ENCODE results near the gene PRSS22.

The PRSS22 gene

DNA sequence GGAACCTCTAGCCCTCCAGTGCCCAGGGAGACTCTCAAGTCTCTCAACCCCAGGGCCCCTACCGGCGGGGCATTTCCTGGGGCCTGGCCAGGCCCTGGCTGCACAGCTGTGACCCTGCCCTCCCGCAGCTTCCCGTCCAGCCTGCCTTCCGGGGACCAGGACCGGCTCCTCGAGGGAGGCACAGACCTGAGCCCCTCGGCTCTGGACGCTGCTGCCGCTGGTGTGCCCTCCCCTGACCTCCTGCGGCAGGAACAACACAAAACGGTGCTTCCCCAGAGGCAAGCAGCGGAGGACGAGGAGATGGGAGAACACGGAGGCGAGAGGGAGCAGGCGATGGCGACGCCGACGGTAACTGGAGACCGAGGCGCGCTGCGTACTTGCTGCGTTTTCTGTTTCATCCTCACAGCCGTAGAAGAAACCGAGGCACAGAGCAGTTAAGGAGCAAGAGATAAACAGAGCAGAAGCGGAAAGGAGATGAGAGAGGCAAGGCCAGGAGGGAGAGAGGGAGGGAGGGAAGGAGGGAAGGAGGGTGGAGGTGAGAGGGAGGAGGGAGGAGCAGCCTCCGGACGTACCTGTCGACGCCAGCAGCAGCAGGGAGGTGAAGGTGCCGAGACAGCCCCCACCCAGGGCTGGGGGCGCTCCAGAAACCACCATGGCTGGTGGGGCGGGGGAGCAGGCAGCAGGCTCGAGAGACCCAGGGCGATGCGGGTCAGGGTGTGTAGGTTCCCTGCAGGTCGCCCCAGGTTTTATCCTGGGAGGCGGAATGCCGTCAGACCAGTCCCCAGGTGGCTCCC lies at the start of gene PRSS22:
Gene PRSS22, minus strand, starts transcription at position 720 of the 794 bp plus-strand sequence. Its CDS starts 66 bp downstream, at position 654.
- no peak for DNase-seq (ENCODE audit: low read depth)

GRCh38 chr16:2907084-2907753 lies 49.2 kb upstream of the PRSS22 start:
- DNase-seq (ENCODE audit: low read depth): peak; percentile 61

- no peak for DNase-seq (ENCODE audit: low read depth)
Observed at GRCh38 chr16:2905988-2906387, 48.0 kb upstream of the PRSS22 start.

- DNase-seq (ENCODE audit: low read depth): peak; percentile 99
Observed at GRCh38 chr16:2905241-2905987, 47.4 kb upstream of the PRSS22 start.

DNA sequence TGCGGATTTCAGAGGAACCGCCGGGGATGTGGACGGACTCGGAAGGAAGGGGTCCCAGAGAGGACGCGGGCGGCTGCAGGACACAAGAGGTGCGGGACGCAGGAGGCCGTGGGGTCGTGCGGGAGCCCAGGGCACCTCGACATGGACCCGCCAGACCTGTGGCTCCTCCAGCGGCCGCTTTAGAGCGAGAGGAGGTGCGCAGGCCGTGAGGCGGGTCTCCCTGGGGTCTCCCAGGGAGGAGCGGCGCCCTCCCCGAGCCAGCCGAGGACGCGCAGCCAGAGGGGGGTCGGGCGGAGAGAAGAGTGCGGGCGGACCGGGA lies 46.9 kb upstream of the PRSS22 start:
- no peak for DNase-seq (ENCODE audit: low read depth)

GRCh38 chr16:2904100-2904921 lies 46.3 kb upstream of the PRSS22 start:
- DNase-seq (ENCODE audit: low read depth): peak; percentile 84

DNA sequence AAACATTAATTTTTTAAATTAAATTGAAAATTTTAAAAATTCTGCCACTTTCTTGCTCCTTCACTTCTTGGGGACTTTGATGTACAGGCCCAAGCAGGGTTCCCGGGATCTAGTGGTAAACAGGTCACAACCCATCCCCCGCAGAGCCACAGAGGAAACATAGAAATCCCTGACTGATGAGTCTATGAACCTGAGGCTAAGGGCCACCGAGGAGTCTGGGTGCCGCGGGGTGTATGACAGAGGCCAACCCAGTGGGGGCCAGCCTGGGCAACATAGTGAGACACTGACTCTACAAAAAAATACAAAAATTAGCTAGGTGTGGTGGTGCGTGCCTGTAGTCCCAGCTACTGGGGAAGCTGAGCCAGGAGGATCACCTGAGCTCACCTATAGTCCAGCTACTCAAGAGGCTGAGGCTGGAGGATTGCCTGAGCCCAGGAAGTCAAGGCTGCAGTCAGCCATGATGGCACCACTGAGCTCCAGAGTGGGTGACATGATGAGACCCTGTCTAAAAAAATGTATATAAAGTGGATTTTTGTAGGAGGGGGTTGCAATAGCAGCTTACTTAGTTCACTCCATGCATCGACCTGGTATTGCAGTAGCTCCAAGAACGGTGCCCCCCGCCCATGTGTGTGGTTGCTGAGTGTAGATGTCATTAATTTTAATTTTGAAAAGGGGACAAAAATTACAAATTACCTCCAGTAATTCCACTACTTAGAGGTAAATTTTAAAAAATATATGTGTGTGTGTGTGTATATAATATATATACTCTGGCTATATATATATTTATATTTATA lies 44.6 kb upstream of the PRSS22 start:
- peak; percentile 50 for DNase-seq (ENCODE audit: low read depth)

GRCh38 chr16:2900526-2901075 lies 42.6 kb upstream of the PRSS22 start:
- DNase-seq (ENCODE audit: low read depth): no peak

DNA sequence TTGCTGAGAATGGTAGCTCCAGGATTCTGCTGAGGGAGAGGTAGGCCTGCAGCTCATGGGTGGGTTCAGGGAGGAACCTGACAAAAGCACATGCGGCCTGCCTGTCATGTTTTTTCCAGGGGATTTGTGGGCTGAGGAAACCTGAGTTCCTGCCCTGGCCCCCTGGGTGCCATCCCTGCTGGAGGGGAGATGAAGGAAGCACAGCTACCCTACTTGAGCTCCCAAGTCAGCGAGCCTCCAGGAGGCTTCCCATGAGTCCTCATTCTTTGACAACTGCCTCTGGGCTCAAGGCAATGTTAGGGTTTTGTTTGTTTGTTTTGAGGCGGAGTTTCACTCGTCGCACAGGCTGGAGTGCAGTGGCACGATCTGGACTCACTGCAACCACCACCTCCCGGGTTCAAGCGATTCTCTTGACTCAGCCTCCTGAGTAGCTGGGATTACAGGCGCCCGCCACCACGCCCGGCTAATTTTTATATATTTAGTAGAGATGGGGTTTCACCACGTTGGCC lies 41.6 kb upstream of the PRSS22 start:
- no peak for DNase-seq (ENCODE audit: low read depth)

DNA sequence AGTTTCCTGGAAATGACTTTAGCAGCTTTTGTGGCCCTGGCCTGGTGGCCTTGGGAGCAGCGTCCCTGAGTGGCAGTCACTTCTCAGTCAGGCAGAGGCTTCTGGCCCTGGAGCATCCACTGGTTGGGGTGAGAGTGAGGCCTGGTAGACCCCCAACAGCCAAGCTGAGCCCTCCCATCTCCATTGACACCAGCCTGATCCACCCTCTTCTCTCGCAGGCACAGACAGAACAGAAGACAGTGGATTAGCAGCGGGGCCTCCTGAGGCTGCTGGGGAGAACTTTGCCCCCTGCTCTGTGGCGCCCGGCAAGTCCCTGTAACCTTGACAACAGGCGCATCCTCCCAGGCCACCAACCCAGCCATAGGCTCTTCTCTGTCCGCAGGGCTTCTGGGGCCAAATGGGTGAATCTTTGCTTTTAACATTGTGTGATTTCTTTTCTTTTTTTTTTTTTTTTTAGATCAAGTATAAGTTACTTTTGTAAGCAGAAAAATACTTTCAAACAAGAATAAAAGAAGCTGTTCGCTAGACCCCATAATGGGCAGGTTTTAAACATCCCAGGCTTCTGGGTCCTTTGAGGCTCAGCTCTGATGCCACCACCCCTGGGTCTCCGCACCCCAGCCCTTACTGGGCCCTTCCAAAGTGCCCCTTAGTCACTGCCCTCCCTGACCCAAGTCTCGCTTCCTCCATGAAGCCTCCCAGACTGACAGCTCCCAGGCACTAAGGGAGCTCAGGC lies 41.0 kb upstream of the PRSS22 start:
- DNase-seq (ENCODE audit: low read depth): no peak

- DNase-seq (ENCODE audit: low read depth): no peak
Observed at GRCh38 chr16:2897110-2897509, 39.1 kb upstream of the PRSS22 start.

GRCh38 chr16:2896480-2897010 lies 38.6 kb upstream of the PRSS22 start:
- DNase-seq (ENCODE audit: low read depth): no peak

GRCh38 chr16:2895813-2896212 lies 37.8 kb upstream of the PRSS22 start:
- DNase-seq (ENCODE audit: low read depth): peak; percentile 58

GRCh38 chr16:2894231-2894630 lies 36.3 kb upstream of the PRSS22 start:
- DNase-seq (ENCODE audit: low read depth): no peak

DNA sequence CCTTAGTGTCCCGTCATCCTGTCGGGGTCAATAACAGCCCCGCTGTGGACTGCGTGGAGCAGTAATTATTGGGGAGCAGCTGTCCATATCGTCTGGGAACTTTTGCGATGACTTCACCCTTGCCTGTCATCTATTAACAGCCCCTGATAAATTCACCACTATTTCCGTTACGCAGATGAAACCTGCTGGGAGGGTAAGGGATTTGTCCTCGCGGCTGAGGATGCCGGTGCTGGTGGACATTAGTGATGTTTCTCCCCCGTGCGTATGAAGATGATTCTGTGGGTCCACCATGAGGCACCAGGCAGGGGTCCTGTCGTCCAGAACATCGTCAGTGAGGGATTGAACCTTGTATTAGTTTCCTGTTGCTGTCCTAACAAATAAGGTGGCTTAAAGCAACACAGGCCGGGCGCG lies 26.1 kb upstream of the PRSS22 start:
- DNase-seq (ENCODE audit: low read depth): peak; percentile 16

DNA sequence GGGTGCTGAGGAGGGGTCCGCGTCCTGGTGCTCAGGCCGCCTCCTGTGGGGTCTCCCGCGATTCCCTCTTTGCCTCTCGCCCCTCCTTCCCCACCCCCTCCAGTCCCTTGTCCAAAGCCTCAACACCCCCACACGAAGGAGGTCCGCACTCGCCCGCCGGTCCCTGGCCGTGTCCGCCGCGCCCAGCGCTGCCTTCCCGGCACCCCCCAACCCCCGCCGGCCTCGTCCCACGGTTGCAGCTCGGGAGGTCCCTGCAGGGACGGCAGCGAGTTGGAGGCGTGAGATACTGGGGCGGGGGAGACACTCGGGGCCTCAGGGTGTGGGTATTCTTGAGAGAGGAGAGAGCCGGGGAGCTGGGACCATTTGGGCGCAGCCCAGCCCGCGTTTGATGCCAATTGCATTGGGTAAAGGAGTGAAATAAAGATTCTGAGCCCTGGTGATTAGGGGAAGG lies 25.5 kb upstream of the PRSS22 start:
- peak; percentile 35 for DNase-seq (ENCODE audit: low read depth)

- DNase-seq (ENCODE audit: low read depth): peak; percentile 98
Observed at GRCh38 chr16:2882650-2883457, 24.9 kb upstream of the PRSS22 start, which contains the start of gene FLYWCH2. Gene FLYWCH2, plus strand, starts transcription at chr16:2883215. Its CDS starts 13,235 bp downstream, at chr16:2896450.

GRCh38 chr16:2881783-2882649 lies 24.0 kb upstream of the PRSS22 start:
- DNase-seq (ENCODE audit: low read depth): peak; percentile 41

Measured in ELR (cell line).